Panc1 (cell line): ENCODE results near the gene VAT1L. TPM values are rescaled to one million over a fixed set of nuclear protein-coding genes. Genes with fewer than 3 reads are reported as not detected.

Source experiments
- ATAC-seq: fragments of 200-7000 bp; cut with Tn5 transposase; 2 replicates; pipeline ENCODE4 v1.9.1; 2020; ENCODE audit warnings: mild to moderate bottlenecking, moderate library complexity
- BruUV-seq: library from RNA; stranded (reverse); fragments of 400-500 nt; replicated peaks from 2 replicates; lab custom pipeline; 2021; lab: Mats Ljungman, UMichigan
- CTCF ChIA-PET: fragments of 300-600 bp; sonication (Branson Sonifier 250); formaldehyde crosslinking; loops from one replicate; lab custom pipeline; 2022; ENCODE audit warnings: antibody characterized with exemption; lab: Charles Lee
- POLR2A ChIA-PET: fragments of 300-600 bp; sonication (Branson Sonifier 250); formaldehyde crosslinking; loops from one replicate; lab custom pipeline; 2022; ENCODE audit warnings: antibody characterized with exemption; lab: Charles Lee
- DNase-seq: peaks from one replicate; pipeline ENCODE4 v3.0.0-alpha.2; 2010; ENCODE audit warnings: low read depth, low spot score
- H3K27ac ChIP-seq: 2 replicates; pipeline ENCODE4 v1.5.1; 2011; ENCODE audit warnings: mild to moderate bottlenecking, low read length, inconsistent platforms
- H3K27me3 ChIP-seq: fragments of 200-500 bp; sonication (Bioruptor generic); 2 replicates; pipeline ENCODE4 v1.6.0; 2014; ENCODE audit warnings: low read length, inconsistent platforms; ENCODE audit not compliant: control insufficient read depth, insufficient read depth
- H3K36me3 ChIP-seq: fragments of 200-500 bp; sonication (Bioruptor generic); 2 replicates; pipeline ENCODE4 v1.5.1; 2014; ENCODE audit warnings: inconsistent platforms, mild to moderate bottlenecking, low read length, moderate library complexity; ENCODE audit not compliant: control insufficient read depth, insufficient read depth
- H3K4me1 ChIP-seq: 2 replicates; pipeline ENCODE4 v1.5.1; 2011; ENCODE audit warnings: inconsistent platforms, mild to moderate bottlenecking, low read length, moderate library complexity; ENCODE audit not compliant: control insufficient read depth, insufficient read depth
- H3K4me3 ChIP-seq, 2 experiments: 2 replicates each; pipeline ENCODE4 v1.5.1; 2011 to 2012; ENCODE audit warnings: low read depth in 2 of 2, low read length in 2 of 2, mild to moderate bottlenecking in 2 of 2, inconsistent platforms in 1 of 2, moderate library complexity in 1 of 2
- H3K9me3 ChIP-seq: fragments of 200-500 bp; sonication (Bioruptor generic); 2 replicates; pipeline ENCODE4 v1.5.1; 2014; ENCODE audit warnings: low read depth, mild to moderate bottlenecking, inconsistent platforms, low read length, moderate library complexity; ENCODE audit not compliant: control insufficient read depth, insufficient read depth
- CTCF ChIP-seq: fragments of 450-650 bp; IDR thresholded peaks from 2 replicates; pipeline ENCODE4 v1.5.1; 2017; ENCODE audit warnings: mild to moderate bottlenecking
- REST ChIP-seq, 2 experiments: IDR thresholded peaks; 2 replicates each; pipeline ENCODE4 v1.6.1; 2011 to 2012; ENCODE audit warnings: low read depth in 2 of 2, control low read depth in 1 of 2, low read length in 1 of 2, mild to moderate bottlenecking in 1 of 2, moderate library complexity in 1 of 2; ENCODE audit not compliant: insufficient read depth in 1 of 2
- SIN3A ChIP-seq: IDR thresholded peaks from 2 replicates; pipeline ENCODE4 v1.6.1; 2012; ENCODE audit warnings: low read depth, mild to moderate bottlenecking, low read length, moderate library complexity, borderline replicate concordance; ENCODE audit not compliant: insufficient read depth
- TCF7L2 ChIP-seq: IDR thresholded peaks from 2 replicates; pipeline ENCODE4 v1.6.1; 2011; ENCODE audit warnings: mild to moderate bottlenecking, low read depth, low read length, inconsistent platforms
- in situ Hi-C: cut with HindIII; loops from 2 replicates; pipeline ENCODE4 v1.10.0; 2016; ENCODE audit warnings: low sequenced_read_pairs, low pct_unique_long_range_greater_than_20kb
- intact Hi-C: fragments of 100-400 bp; cut with micrococcal nuclease; formaldehyde crosslinking; loops from one replicate; pipeline ENCODE4 v1.10.0; 2022; ENCODE audit not compliant: unreplicated experiment
- total RNA-seq: library from RNA; stranded (reverse); gene quantifications from one replicate; pipeline ENCODE4 v1.2.1, GENCODE V29; 2021; ENCODE audit not compliant: unreplicated experiment

The VAT1L gene
- total RNA-seq, 1 experiment from 2014 or later, result not detected

- no peak for ATAC-seq
Measured at GRCh38 chr16:77782694-77783093, 5.7 kb upstream of the VAT1L start.

GRCh38 chr16:77784441-77785372 lies 3.7 kb upstream of the VAT1L start:
- in situ Hi-C loops (no loop called here), intact Hi-C loops (no loop called here)

More at GRCh38 chr16:77782694-77783093, 5.7 kb upstream of the VAT1L start:
- in situ Hi-C loops (no loop called here), intact Hi-C loops (no loop called here)
- no TSS peak for BruUV-seq
- Histone ChIP-seq H3K4me3 (no peak overlapping the region), H3K4me1 (no peaks in the 10 kb centered on the region), H3K27ac (no peak overlapping the region), H3K36me3 (no peaks in the 10 kb centered on the region), H3K9me3 (no peaks in the 10 kb centered on the region), H3K27me3 (peaks cover 2% of the 10 kb centered on the region)
- ChIA-PET POLR2A (no interaction called here), CTCF (no interaction called here)
- TF ChIP-seq REST (IDR thresholded peaks at IDR 0.05; ENCODE audit: insufficient read depth in 1 of 2, low read depth in 2 of 2, low read length in 1 of 2) (no peak), CTCF (peak; percentile 19; the same call in 1 of the 2 replicates), TCF7L2 (no peak)
- DNase-seq, result no peak

More at GRCh38 chr16:77784441-77785372, 3.7 kb upstream of the VAT1L start:
- Histone ChIP-seq H3K4me3 (no peak overlapping the region), H3K27ac (no peak overlapping the region), H3K36me3 (no peaks in the 10 kb centered on the region), H3K27me3 (peaks cover 2% of the 10 kb centered on the region), H3K9me3 (no peaks in the 10 kb centered on the region), H3K4me1 (no peaks in the 10 kb centered on the region)
- no TSS peak for BruUV-seq
- TF ChIP-seq CTCF (peak; percentile 43), SIN3A (no peak)
- DNase-seq (no peak), ATAC-seq (no peak)
- POLR2A ChIA-PET, result no interaction called here
- CTCF ChIA-PET, result interaction anchor here (0.6 kb wide), 1 partner anchor 486 kb away, joined by 9 read pairs; no protein-coding TSS in a partner anchor
